K562 (cell line): ENCODE data around the gene BRME1. TPM values are rescaled to one million over a fixed set of nuclear protein-coding genes. Genes with fewer than 3 reads are reported as not detected.

Experiments used
- ATAC-seq: fragments of 200-7000 bp; cut with Tn5 transposase; 3 replicates; pipeline ENCODE4 v1.9.1; 2020; ENCODE audit warnings: moderate library complexity
- BruUV-seq: library from RNA; stranded (reverse); fragments of 400-500 nt; replicated peaks from 2 replicates; lab custom pipeline; 2021; lab: Mats Ljungman, UMichigan
- CTCF ChIA-PET: fragments of 300-600 bp; formaldehyde crosslinking; extraction: SDS; loops from one replicate; lab custom pipeline; 2021; ENCODE audit warnings: low intra/inter-chr PET ratio; lab: Yijun Ruan, JAX
- POLR2A ChIA-PET: fragments of 300-600, 350-650 bp; sonication (Branson Sonifier 250); formaldehyde crosslinking; extraction: SDS; loops from one replicate; lab custom pipeline; 2021; ENCODE audit warnings: antibody characterized with exemption, inconsistent platforms; lab: Yijun Ruan, JAX
- DNase-seq, 4 experiments: peaks; one replicate each; pipeline versions ENCODE4 v3.0.0 to v3.0.0-alpha.2; 2011 to 2018; ENCODE audit warnings: low spot score in 3 of 4, mixed read lengths in 3 of 4; ENCODE audit errors: extremely low read depth in 1 of 4
- FAIRE-seq: peaks from 2 replicates; lab custom pipeline; 2011; peaks lifted over from hg19 to GRCh38; lab: Jason Lieb, UNC
- H2AFZ ChIP-seq: 2 replicates; pipeline ENCODE4 v1.6.0; 2011; ENCODE audit warnings: low read depth, low read length, control low read depth, inconsistent platforms
- H3K27ac ChIP-seq: fragments of 200-600 bp; 3 replicates; pipeline ENCODE4 v1.8.0; 2011; ENCODE audit warnings: low read depth, mild to moderate bottlenecking, control low read depth, inconsistent platforms, low read length, moderate library complexity, mixed read lengths; ENCODE audit errors: extremely low read depth
- H3K27me3 ChIP-seq, 2 experiments: fragments of 300-600 bp in 1 of 2; 2 replicates in 1 of 2; 3 replicates in 1 of 2; pipeline versions ENCODE4 v1.6.0 to v1.8.0; 2011; ENCODE audit warnings: inconsistent platforms in 2 of 2, low read length in 2 of 2, mild to moderate bottlenecking in 1 of 2, mixed read lengths in 1 of 2, moderate library complexity in 1 of 2; ENCODE audit not compliant: control insufficient read depth in 2 of 2, insufficient read depth in 2 of 2
- H3K36me3 ChIP-seq: fragments of 300-600 bp; 3 replicates; pipeline ENCODE4 v1.8.0; 2011; ENCODE audit warnings: mild to moderate bottlenecking, low read length, inconsistent platforms; ENCODE audit not compliant: control insufficient read depth, insufficient read depth
- H3K4me1 ChIP-seq, 2 experiments: fragments of 200-600 bp in 1 of 2; replicated peaks in 1 of 2; 2 replicates in 1 of 2; 3 replicates in 1 of 2; pipeline versions ENCODE4 v1.5.1 to v1.8.0; 2011; ENCODE audit warnings: inconsistent platforms in 2 of 2, low read length in 2 of 2, mild to moderate bottlenecking in 1 of 2, mixed read lengths in 1 of 2, moderate library complexity in 1 of 2; ENCODE audit not compliant: control insufficient read depth in 2 of 2, insufficient read depth in 2 of 2
- H3K4me2 ChIP-seq: 2 replicates; pipeline ENCODE4 v1.6.1; 2011; ENCODE audit warnings: low read length, control low read depth, inconsistent platforms, mixed read lengths; ENCODE audit not compliant: insufficient read depth
- H3K4me3 ChIP-seq: fragments of 200-600 bp; sonication (generic), shearing (Covaris generic); 2 replicates; pipeline ENCODE4 v1.5.1; 2016; ENCODE audit warnings: control low read depth, inconsistent platforms
- H3K79me2 ChIP-seq: fragments of 200-600 bp; 3 replicates; pipeline ENCODE4 v1.8.0; 2011; ENCODE audit warnings: low read length, inconsistent platforms; ENCODE audit not compliant: control insufficient read depth, insufficient read depth
- H3K9ac ChIP-seq, 2 experiments: 2 replicates each; pipeline versions ENCODE4 v1.6.0 to v1.6.1; 2011; ENCODE audit warnings: low read depth in 2 of 2, low read length in 2 of 2, control low read depth in 1 of 2, inconsistent platforms in 1 of 2, mild to moderate bottlenecking in 1 of 2, mixed read lengths in 1 of 2; ENCODE audit not compliant: insufficient read depth in 1 of 2
- H3K9me1 ChIP-seq: one replicate; pipeline ENCODE4 v1.6.0; 2011; ENCODE audit warnings: inconsistent platforms, mild to moderate bottlenecking, low read length, moderate library complexity; ENCODE audit not compliant: control insufficient read depth, insufficient read depth
- H3K9me3 ChIP-seq: replicated peaks from 2 replicates; pipeline ENCODE4 v1.5.1; 2011; ENCODE audit warnings: low read depth, low read length, inconsistent platforms; ENCODE audit not compliant: control insufficient read depth, insufficient read depth
- H4K20me1 ChIP-seq: replicated peaks from 2 replicates; pipeline ENCODE4 v1.6.1; 2011; ENCODE audit warnings: low read length, inconsistent platforms, mixed read lengths; ENCODE audit not compliant: control insufficient read depth, insufficient read depth
- EGR1 ChIP-seq: fragments of 450-650 bp; conservative IDR thresholded peaks from 2 replicates; pipeline ENCODE4 v1.6.1; 2017; ENCODE audit warnings: mild to moderate bottlenecking
- ELF1 ChIP-seq: fragments of 200-800 bp; sonication (Bioruptor generic); IDR thresholded peaks from 2 replicates; pipeline ENCODE4 v1.6.1; 2016; ENCODE audit warnings: missing genetic modification characterization, missing compliant biosample characterization
- FOXJ3 ChIP-seq: sonication (generic); formaldehyde crosslinking; IDR thresholded peaks from 2 replicates; pipeline ENCODE4 v1.4.0; 2020; ENCODE audit warnings: mild to moderate bottlenecking, missing genetic modification reagents
- KAT8 ChIP-seq: fragments of 450-650 bp; IDR thresholded peaks from 2 replicates; pipeline ENCODE4 v1.6.1; 2016; ENCODE audit warnings: low read depth, mild to moderate bottlenecking
- ZBTB40 ChIP-seq, 2 experiments: fragments of 450-650 bp in 1 of 2; sonication (generic) in 1 of 2; formaldehyde crosslinking in 1 of 2; IDR thresholded peaks; 2 replicates each; pipeline versions ENCODE4 v1.7.1 to v1.9.0; 2016 to 2022; ENCODE audit warnings: inconsistent platforms in 1 of 2, mild to moderate bottlenecking in 1 of 2, missing genetic modification reagents in 1 of 2
- ZNF263 ChIP-seq: sonication (generic); formaldehyde crosslinking; IDR thresholded peaks from 2 replicates; pipeline ENCODE4 v1.8.0; 2022; ENCODE audit warnings: mild to moderate bottlenecking, missing genetic modification reagents, borderline replicate concordance
- ZNF740 ChIP-seq, 3 experiments: fragments of 200-800 bp in 1 of 3; sonication (Bioruptor generic) in 1 of 3; sonication (generic) in 1 of 3; formaldehyde crosslinking in 1 of 3; IDR thresholded peaks; 2 replicates each; pipeline versions ENCODE4 v1.6.1 to v1.8.0; 2016 to 2022; ENCODE audit warnings: mild to moderate bottlenecking in 2 of 3, missing compliant biosample characterization in 2 of 3, missing genetic modification characterization in 2 of 3, missing genetic modification reagents in 1 of 3
- WGBS: fragments of 100-300 bp; shearing (Covaris generic); methylation state at CpG from one replicate; pipeline ENCODE4 v1.1.6; 2016; ENCODE audit warnings: low coverage, mixed read lengths; ENCODE audit not compliant: insufficient coverage; ENCODE audit errors: missing lambda C conversion rate; 5-methylcytosine and 5-hydroxymethylcytosine counted together
- in situ Hi-C: fragments of 300-500 bp; cut with MboI; formaldehyde crosslinking; loops from 4 replicates; pipeline ENCODE4 v1.15.0; 2018; ENCODE audit warnings: inconsistent platforms, mixed read lengths
- intact Hi-C: fragments of 100-400 bp; cut with micrococcal nuclease; formaldehyde crosslinking; loops from 2 replicates; pipeline ENCODE4 v1.14.2; 2022
- polyA plus RNA-seq, 8 experiments: library from polyadenylated mRNA; depleted of rRNA in 4 of 8; stranded (reverse) in 5 of 8; unstranded in 3 of 8; fragments of >200 nt; fragmentation: Nextera tagmentation in 2 of 8; fragmentation: Illumina TruSeq in 1 of 8; extraction: Ambion mirVana in 2 of 8; extraction: Trizol in 1 of 8; gene quantifications; 2 replicates each; pipeline versions ENCODE4 v1.2.1 to v1.2.3, GENCODE V29; 2011 to 2014; ENCODE audit warnings: inconsistent platforms in 1 of 8, missing spikeins in 1 of 8
- total RNA-seq, 7 experiments: library from RNA; depleted of rRNA in 6 of 7; stranded (reverse); fragments of >200 nt in 6 of 7; fragmentation: Illumina TruSeq in 2 of 7; extraction: Trizol in 2 of 7; gene quantifications; 2 replicates each; pipeline versions ENCODE4 v1.2.1 to v1.2.3, GENCODE V29; 2011 to 2021; ENCODE audit warnings: low replicate concordance in 1 of 7
- TF ChIP-seq, protein P1 (sequence below): fragments of 450-650 bp; conservative IDR thresholded peaks from 2 replicates; pipeline ENCODE4 v1.6.1; 2016; ENCODE audit warnings: missing genetic modification characterization, low read depth, mild to moderate bottlenecking, control low read depth, missing compliant biosample characterization

Gene BRME1
- total and polyA plus RNA-seq, 9 of the 15 experiments (the other 6 are each of a cell fraction or from before 2014, with no cell fraction given): 0.75 to 6.1 (median 3.6) TPM

DNA sequence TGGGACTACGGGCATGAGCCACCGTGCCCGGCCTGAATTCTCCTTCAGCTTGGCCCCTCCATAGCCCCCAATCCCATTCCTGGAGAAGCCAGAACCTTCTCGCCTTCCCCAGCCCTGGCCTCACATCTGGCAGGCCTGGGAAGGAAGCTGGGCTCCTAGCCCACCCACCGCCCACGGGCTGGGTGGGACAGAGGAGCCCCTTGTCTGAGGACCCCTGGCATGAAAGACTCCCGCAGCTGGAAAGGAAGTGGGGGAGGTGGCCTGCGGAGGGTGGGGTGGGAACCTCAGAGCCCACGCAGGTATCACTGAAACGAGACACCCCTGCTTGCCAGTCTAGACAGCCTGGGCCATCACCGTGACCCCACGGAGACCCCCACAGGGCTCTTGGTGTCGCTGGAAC lies 36.6 kb downstream of the BRME1 start (continued):
- TF ChIP-seq, protein P1, sequence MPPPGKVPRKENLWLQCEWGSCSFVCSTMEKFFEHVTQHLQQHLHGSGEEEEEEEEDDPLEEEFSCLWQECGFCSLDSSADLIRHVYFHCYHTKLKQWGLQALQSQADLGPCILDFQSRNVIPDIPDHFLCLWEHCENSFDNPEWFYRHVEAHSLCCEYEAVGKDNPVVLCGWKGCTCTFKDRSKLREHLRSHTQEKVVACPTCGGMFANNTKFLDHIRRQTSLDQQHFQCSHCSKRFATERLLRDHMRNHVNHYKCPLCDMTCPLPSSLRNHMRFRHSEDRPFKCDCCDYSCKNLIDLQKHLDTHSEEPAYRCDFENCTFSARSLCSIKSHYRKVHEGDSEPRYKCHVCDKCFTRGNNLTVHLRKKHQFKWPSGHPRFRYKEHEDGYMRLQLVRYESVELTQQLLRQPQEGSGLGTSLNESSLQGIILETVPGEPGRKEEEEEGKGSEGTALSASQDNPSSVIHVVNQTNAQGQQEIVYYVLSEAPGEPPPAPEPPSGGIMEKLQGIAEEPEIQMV (tag): no peak
- no peak for TF ChIP-seq ZNF740 (CRISPR knock-in tag; IDR thresholded peaks at IDR 0.05)
- TF ChIP-seq ZNF740 (tag; IDR thresholded peaks at IDR 0.05): no peak
- no peak for TF ChIP-seq ELF1
- TF ChIP-seq ZNF263 (CRISPR knock-in tag): no peak

DNA sequence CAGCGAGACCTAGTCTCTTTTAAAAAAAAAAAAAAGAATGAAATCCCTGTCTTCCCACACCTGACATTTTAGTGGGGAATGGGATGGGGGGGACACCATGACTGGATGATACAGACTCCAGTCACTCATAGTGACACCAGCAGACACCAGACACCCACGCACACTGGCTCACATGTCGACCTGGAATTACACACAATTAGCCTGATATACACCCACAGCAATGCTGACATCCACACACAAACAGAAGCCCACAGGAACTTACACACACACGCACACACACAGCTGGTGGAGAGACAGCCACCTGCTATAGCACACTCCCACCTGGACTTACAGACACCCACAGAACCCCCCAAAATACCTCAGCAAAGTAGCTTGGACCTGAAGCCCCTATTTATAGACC lies 37.3 kb downstream of the BRME1 start:
- Histone ChIP-seq H3K27me3 (peaks cover 14 to 25% of the 10 kb centered on the region in 2 experiments; a peak in 4 of 5 replicates), H3K9me1 (no peaks in the 10 kb centered on the region), H3K36me3 (no peaks in the 10 kb centered on the region), H3K79me2 (no peaks in the 10 kb centered on the region), H3K4me1 (peaks cover 6 to 33% of the 10 kb centered on the region in 2 experiments), H2AFZ (no peak overlapping the region), H4K20me1 (peaks cover 5% of the 10 kb centered on the region; the same call in 1 of the 2 replicates), H3K9ac (no peak overlapping the region), H3K27ac (no peak overlapping the region), H3K9me3 (no peaks in the 10 kb centered on the region; the same call in 1 of the 2 replicates), H3K4me2 (no peak overlapping the region), H3K4me3 (no peak overlapping the region)
- ATAC-seq (no peak), FAIRE-seq (no peak), DNase-seq (no peak)
- intact Hi-C loops (no loop called here), in situ Hi-C loops (no loop called here)
- no TSS peak for BruUV-seq
- TF ChIP-seq KAT8 (no peak), ZBTB40 (IDR thresholded peaks at IDR 0.05) (no peak), ZBTB40 (CRISPR knock-in tag; IDR thresholded peaks at IDR 0.05) (no peak), EGR1 (peak; percentile 83), FOXJ3 (CRISPR knock-in tag) (no peak)
- 8% methylated on average over 3 of the region's 4 CpGs for WGBS
- CTCF ChIA-PET: no interaction called here
- POLR2A ChIA-PET: interaction anchor here (1.0 kb wide), 1 partner anchor 120 kb away, joined by 3 read pairs; no protein-coding TSS in a partner anchor
